GM20000 (cell line): ENCODE measurements around the gene TMEM63B.

Source experiments
- DNase-seq: peaks from one replicate; pipeline ENCODE4 v3.0.0; 2012; ENCODE audit warnings: low spot score
- TF ChIP-seq, protein P1 (sequence below): IDR thresholded peaks from 2 replicates; pipeline ENCODE4 v1.5.1; 2012; ENCODE audit warnings: mild to moderate bottlenecking, control low read depth; ENCODE audit errors: extremely low read depth, missing control alignments

Gene TMEM63B

DNA sequence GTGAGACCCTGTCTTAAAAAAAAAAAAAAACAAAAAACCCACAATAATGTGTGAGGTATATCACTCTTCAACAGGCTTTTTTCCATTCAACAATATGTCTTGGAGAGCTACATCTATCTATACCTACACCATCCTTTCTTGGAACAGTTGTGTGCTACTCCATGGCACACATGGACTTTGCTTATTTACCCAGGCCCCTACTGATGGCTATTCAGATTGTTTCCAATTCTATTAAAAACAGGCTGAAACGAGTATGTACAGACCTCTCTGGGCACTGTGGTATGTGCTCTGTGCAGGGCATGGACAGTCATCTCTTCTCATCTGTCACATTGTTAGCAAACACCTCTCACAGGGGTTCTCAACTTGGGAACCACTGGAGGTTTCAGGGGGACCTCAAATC lies 28.2 kb upstream of the TMEM63B start:
- TF ChIP-seq, protein P1, sequence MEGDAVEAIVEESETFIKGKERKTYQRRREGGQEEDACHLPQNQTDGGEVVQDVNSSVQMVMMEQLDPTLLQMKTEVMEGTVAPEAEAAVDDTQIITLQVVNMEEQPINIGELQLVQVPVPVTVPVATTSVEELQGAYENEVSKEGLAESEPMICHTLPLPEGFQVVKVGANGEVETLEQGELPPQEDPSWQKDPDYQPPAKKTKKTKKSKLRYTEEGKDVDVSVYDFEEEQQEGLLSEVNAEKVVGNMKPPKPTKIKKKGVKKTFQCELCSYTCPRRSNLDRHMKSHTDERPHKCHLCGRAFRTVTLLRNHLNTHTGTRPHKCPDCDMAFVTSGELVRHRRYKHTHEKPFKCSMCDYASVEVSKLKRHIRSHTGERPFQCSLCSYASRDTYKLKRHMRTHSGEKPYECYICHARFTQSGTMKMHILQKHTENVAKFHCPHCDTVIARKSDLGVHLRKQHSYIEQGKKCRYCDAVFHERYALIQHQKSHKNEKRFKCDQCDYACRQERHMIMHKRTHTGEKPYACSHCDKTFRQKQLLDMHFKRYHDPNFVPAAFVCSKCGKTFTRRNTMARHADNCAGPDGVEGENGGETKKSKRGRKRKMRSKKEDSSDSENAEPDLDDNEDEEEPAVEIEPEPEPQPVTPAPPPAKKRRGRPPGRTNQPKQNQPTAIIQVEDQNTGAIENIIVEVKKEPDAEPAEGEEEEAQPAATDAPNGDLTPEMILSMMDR = no peak
- DNase-seq = no peak

DNA sequence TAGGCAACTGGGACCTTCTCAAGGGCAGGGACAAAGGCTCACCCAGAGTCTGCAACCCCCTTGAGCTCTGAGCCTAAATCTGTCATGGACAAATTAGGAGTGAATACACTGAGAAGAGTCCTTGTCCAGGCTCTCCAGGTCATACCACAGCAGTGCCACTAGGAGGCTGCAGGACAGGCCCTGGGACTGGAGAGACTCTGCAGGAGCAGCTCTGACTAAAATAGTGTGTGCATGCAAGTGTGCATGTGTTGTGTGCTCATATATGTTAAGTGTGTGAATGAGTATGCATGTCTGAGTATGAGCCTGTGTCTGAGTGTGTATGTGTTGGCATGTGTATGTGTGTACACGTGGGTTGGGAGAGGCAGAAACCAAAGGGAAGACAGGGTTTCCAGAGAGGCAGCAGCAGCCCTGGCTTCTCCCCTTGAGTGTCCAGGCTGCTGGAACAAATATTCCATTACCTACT lies 27.2 kb upstream of the TMEM63B start:
- TF ChIP-seq, protein P1 = no peak
- no peak for DNase-seq

DNA sequence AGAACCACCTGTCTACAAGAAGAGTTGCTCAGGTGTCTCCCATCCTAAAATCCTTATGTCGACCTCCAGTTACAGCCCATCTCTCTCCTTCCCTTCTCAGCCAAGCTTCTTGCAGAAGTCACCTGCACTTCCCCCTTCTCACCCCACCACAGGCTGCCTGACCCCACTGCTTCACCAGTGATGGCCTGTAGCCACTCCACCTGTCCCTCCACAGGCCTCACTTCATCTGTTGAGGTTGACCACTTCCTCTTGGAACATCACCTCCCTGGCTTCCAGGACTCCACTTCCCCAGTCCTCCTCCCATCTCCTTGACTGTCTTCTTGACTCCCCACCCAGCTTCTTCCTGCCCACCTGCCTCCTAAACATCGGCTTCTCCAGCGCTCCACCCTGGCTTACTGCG lies 25.5 kb upstream of the TMEM63B start:
- no peak for DNase-seq
- TF ChIP-seq, protein P1 = no peak

DNA sequence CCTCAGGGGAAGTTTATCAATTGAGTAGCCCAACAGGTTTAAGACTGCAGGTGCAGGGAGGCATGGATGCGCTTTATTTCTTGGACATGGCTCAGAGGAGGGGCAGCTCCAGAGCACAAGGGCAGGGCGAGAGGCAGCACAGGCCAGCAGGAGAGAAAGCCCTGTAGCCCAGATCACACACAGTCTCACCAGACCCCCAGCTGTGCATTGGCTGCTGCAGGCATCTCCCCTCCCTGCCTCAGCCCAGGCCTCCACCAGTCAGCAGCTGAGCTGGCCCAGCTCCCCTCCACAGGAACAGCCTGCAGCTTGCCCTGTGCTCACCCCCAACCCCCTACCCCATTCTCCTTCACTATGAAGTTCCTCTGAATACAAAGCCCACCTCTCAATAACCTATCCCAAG lies 24.8 kb upstream of the TMEM63B start:
- DNase-seq = no peak
- TF ChIP-seq, protein P1 = no peak

DNA sequence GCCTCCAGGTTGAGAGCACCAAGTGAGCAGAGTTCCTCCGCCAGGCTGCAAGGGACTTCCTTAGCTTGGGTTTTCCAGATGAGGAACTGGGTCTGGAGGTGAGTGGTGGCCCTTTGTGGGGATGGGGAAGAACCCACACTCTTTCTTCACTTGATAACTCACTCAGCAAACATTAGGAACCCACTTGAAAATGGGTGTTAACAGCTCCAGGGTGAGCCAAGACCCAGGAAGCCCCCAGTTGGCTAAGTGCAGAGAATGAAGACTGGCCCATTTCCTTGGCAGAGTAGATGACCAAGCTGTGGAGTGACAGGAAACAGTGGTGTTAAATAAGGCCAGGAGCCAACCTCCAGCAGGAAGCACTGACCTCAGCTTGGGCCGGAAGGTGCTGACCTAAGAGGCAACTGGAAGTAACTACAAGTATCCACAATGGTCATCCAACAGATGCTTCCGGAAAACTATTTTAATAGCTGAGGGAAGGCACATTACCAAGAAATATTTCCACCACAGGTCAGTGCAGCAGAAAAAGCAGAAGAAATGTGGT lies 22.8 kb upstream of the TMEM63B start:
- DNase-seq = no peak
- TF ChIP-seq, protein P1 = no peak

DNA sequence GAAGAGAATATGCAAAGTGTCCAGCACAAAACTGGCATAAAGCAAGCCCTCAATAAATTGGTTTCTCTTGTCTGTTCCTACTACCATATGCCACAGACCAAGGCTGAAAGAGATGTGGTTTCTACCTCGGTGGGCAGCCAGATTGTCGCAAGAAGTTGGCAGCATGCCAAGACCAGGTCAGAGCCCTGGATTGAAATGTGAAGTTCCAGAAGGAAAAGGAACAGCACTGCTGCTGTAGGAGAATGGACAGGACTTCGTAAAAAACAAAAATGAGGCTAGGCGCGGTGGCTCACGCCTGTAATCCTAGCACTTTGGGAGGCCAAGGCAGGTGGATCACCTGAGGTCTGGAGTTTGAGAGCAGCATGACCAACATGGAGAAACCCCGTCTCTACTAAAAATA lies 22.2 kb upstream of the TMEM63B start:
- TF ChIP-seq, protein P1 = no peak
- DNase-seq = no peak

DNA sequence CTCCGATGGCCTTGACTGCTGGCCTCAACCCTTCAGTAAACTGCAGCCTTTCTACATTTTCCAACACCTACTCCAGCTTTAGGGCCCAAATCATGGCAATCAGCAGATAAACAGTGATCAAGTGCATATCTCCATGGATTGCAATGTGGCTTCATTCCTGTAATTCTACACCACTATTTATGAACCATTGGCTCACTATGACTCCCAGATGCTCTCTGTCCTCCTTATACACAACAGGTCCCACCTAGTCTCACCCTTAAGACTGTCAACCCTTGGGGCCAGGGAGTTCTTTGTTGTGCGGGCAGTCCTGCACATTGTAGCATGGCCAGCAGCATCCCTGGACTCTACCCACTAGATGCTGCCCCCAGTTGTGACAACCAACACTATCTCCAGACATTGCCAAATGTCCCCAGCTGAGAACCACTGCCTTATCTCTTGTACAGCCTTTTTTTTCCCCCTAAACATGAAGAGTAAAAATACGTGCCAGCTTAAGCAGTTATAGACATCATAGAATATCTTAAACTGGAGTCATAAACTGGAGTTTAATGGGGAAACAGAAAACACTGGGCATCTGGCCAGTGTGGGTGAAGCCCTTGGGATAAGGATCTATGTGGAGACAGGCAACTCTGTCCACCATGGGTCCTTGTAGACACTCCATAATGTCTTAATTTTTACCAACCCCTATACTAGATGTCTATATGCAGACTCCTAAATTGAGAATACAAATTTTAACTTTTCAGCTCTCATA lies 21.2 kb upstream of the TMEM63B start:
- DNase-seq = no peak
- TF ChIP-seq, protein P1 = no peak
